ENCODE measurements around the gene SIM2.

DNA sequence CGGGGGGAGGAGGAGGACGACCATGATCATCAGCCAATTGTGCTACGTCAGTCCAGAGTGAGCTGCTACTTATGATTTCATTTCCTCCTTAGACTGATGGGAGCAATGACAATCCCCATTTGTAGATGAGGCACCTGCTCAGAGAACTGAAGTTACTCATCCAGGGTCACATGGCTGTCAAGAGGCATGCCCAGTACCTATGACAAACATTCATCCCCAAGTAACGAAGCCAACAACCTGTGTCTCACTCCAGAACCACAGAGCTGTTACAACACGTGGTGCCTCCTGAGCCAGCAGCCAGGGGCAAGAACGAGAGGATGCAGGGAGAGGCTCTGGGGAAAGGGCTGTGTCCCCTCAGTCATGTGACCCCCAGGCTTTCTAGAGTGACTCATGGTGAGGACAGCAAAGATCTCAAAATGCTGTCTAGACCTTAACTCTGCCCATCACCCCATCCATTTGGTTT lies 93.6 kb downstream of the SIM2 start:
- no peak for TF ChIP-seq CTCF (IDR thresholded peaks at IDR 0.05; ENCODE audit: low read depth, low read length, poor library complexity, severe bottlenecking)
- TF ChIP-seq EZH2phosphoT487 (IDR thresholded peaks at IDR 0.05; ENCODE audit: borderline replicate concordance, low read length): no peak

Measured in DOHH2 (cell line).